ENCODE results near the gene GTF2H4. TPM values are rescaled to one million over a fixed set of nuclear protein-coding genes. Genes with fewer than 3 reads are reported as not detected.
"Not testable (repeated sequence)": the region's sequence is repeated elsewhere in the genome, so short reads cannot be mapped to it uniquely, and the experiment has no call there.

The GTF2H4 gene
- total RNA-seq, 1 donor from 2014 or later = 73.0 TPM

DNA sequence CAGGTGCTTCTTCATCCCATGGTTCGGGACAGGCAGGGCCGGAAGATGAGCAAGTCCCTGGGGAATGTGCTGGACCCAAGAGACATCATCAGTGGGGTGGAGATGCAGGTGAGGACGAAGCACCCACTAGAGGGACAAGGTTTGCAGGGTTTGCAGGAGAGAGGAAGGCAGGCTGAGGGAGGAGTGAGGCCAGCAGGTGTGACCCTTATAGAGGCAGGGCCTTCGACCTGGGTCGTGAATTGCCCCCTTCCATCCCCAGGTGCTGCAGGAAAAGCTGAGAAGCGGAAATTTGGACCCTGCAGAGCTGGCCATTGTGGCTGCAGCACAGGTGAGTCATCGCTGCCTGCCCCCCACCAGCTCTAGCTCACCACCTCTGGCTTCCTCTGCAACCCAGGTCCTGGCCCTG, 14.4 kb downstream of the GTF2H4 start:
- H3K4me1 Mint-ChIP-seq (ENCODE audit: low read depth) = no peaks in the 10 kb centered on the region
- no peak overlapping the region for H3K27ac Mint-ChIP-seq
- no peaks in the 10 kb centered on the region for H3K27me3 Mint-ChIP-seq
- H3K36me3 Mint-ChIP-seq (ENCODE audit: insufficient read depth) = peaks cover 11% of the 10 kb centered on the region
- TF ChIP-seq, protein P1, sequence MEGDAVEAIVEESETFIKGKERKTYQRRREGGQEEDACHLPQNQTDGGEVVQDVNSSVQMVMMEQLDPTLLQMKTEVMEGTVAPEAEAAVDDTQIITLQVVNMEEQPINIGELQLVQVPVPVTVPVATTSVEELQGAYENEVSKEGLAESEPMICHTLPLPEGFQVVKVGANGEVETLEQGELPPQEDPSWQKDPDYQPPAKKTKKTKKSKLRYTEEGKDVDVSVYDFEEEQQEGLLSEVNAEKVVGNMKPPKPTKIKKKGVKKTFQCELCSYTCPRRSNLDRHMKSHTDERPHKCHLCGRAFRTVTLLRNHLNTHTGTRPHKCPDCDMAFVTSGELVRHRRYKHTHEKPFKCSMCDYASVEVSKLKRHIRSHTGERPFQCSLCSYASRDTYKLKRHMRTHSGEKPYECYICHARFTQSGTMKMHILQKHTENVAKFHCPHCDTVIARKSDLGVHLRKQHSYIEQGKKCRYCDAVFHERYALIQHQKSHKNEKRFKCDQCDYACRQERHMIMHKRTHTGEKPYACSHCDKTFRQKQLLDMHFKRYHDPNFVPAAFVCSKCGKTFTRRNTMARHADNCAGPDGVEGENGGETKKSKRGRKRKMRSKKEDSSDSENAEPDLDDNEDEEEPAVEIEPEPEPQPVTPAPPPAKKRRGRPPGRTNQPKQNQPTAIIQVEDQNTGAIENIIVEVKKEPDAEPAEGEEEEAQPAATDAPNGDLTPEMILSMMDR (IDR thresholded peaks at IDR 0.05; ENCODE audit: unreplicated experiment) = no peak
- DNase-seq (ENCODE audit: low spot score, unreplicated experiment) = no peak
- no peak overlapping the region for H3K4me3 Mint-ChIP-seq (ENCODE audit: low read depth)
- H3K9me3 Mint-ChIP-seq (ENCODE audit: low read depth) = no peaks in the 10 kb centered on the region

DNA sequence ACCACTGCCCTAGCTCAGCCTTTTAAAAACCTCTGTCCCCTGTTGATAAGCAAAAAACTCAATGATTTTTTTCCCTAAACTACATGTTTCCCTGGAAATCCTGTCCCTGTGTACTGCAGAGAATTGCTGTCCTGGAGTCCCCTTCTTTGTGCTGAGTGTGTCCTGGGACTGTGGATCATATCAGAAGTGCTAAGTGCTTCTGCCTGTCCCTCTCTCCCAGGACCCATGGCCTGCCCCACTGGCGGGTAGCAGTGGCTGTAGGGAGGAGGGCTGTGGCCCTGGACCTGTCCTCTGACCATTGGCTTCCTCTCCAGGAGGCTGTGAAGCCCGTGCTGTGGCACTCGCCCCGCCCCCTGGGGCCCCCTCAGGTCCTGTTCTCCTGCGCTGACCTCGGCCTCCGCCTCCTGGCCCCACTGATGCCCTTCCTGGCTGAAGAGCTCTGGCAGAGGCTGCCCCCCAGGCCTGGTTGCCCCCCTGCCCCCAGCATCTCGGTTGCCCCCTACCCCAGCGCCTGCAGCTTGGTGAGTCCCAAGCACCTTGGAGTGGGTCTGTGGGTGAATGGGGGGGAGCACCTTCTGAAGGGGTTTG, 16.1 kb downstream of the GTF2H4 start:
- not testable (repeated sequence) for H3K4me1 Mint-ChIP-seq (ENCODE audit: low read depth); H3K27ac Mint-ChIP-seq; DNase-seq (ENCODE audit: low spot score, unreplicated experiment); H3K27me3 Mint-ChIP-seq; H3K4me3 Mint-ChIP-seq (ENCODE audit: low read depth); H3K9me3 Mint-ChIP-seq (ENCODE audit: low read depth)
- peaks cover 21% of the 10 kb centered on the region for H3K36me3 Mint-ChIP-seq (ENCODE audit: insufficient read depth)

DNA sequence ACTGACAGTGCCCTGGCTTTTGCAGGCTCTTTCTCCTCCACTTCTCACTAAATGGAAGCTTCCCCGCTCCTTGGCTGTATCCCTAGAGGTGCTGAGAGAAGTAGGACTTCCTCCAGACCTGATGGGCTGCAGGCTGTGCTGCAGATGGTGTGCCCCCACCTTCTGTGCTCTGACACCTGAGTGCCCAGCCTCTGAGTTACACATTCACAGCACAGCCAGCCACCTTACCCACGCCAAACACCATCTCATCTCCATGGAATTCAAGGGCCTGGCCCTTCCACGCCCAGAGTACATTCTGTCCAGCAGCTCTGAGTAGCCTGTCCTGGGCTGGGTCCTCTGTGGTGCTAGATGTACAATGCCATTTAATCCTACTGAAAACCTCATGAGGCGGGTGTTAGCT, 18.6 kb downstream of the GTF2H4 start:
- H3K36me3 Mint-ChIP-seq (ENCODE audit: insufficient read depth) = peaks cover 20% of the 10 kb centered on the region
- no peak overlapping the region for H3K4me3 Mint-ChIP-seq (ENCODE audit: low read depth)
- TF ChIP-seq, protein P1 (IDR thresholded peaks at IDR 0.05; ENCODE audit: unreplicated experiment) = no peak
- H3K27ac Mint-ChIP-seq = no peak overlapping the region
- H3K9me3 Mint-ChIP-seq (ENCODE audit: low read depth) = peaks cover 8% of the 10 kb centered on the region
- no peak for DNase-seq (ENCODE audit: low spot score, unreplicated experiment)
- H3K4me1 Mint-ChIP-seq (ENCODE audit: low read depth) = peaks cover 3% of the 10 kb centered on the region
- H3K27me3 Mint-ChIP-seq = no peaks in the 10 kb centered on the region

DNA sequence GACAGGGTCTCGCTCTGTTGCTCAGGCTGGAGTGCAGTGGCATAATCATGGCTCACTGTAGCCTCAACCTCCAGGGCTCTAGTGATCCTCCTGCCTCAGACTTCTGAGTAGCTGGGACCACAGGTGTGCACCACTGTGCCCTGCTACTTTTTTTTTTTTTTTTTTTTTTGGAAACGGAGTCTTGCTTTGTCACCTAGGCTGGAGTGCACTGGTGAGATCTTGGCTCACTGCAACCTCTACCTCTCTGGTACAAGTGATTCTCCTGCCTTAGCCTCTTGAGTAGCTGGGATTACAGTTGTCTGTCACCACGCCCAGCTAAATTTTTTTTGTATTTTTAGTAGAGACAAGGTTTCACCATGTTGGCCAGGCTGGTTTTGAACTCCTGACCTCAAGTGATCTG, 19.1 kb downstream of the GTF2H4 start:
- H3K36me3 Mint-ChIP-seq (ENCODE audit: insufficient read depth) = peaks cover 20% of the 10 kb centered on the region
- not testable (repeated sequence) for H3K9me3 Mint-ChIP-seq (ENCODE audit: low read depth); DNase-seq (ENCODE audit: low spot score, unreplicated experiment); H3K27ac Mint-ChIP-seq; H3K27me3 Mint-ChIP-seq; H3K4me1 Mint-ChIP-seq (ENCODE audit: low read depth); H3K4me3 Mint-ChIP-seq (ENCODE audit: low read depth)

DNA sequence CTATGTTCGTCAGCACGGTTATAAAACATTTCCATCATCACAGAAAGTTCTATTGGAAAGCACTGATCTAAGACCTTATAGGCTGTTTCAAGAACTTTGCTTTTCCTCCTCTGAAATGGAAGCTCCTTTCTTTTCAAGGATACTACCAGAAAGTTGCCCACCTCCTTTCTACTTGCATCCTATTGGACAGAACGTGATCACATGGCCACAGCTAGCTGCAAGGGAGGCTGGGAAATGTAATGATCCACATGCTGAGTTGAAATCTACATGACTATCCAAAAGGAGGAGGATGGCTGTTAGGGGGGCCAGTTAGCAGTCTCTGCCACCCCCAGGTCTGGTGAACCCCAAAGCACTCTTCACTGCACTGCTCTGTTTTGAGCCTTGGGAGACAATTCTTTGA, 20.7 kb downstream of the GTF2H4 start:
- no peak for DNase-seq (ENCODE audit: low spot score, unreplicated experiment)
- Mint-ChIP-seq H3K36me3 (ENCODE audit: insufficient read depth) (peaks cover 20% of the 10 kb centered on the region), H3K9me3 (ENCODE audit: low read depth) (peaks cover 8% of the 10 kb centered on the region), H3K4me1 (ENCODE audit: low read depth) (peaks cover 18% of the 10 kb centered on the region), H3K27ac (no peak overlapping the region), H3K27me3 (peaks cover 2% of the 10 kb centered on the region), H3K4me3 (ENCODE audit: low read depth) (no peak overlapping the region)
- TF ChIP-seq, protein P1 (IDR thresholded peaks at IDR 0.05; ENCODE audit: unreplicated experiment) = no peak

DNA sequence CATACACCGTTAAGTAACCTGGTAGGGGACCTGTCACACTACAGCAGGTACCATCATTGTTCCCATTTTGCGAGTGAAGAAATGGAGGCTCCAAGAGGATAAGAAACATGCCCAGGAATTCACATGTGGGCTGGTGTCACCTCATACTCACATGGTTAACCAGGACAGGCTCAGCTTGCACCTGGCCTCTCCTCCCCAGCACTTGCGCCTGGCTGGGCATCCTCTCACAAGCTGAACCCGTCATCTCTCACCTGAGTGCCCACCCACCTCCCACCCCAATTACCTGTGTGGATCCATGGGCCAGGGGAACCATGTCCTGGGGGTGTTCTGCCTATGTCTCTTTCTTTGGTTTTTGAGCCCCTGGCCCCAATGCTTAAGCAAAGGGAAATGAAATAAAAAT, 22.5 kb downstream of the GTF2H4 start:
- H3K36me3 Mint-ChIP-seq (ENCODE audit: insufficient read depth) = peaks cover 20% of the 10 kb centered on the region
- peaks cover 8% of the 10 kb centered on the region for H3K9me3 Mint-ChIP-seq (ENCODE audit: low read depth)
- no peak overlapping the region for H3K4me3 Mint-ChIP-seq (ENCODE audit: low read depth)
- peak overlapping the region; percentile 77 for H3K27ac Mint-ChIP-seq
- TF ChIP-seq, protein P1 (IDR thresholded peaks at IDR 0.05; ENCODE audit: unreplicated experiment) = no peak
- peaks cover 6% of the 10 kb centered on the region for H3K27me3 Mint-ChIP-seq
- peaks cover 20% of the 10 kb centered on the region for H3K4me1 Mint-ChIP-seq (ENCODE audit: low read depth)
- DNase-seq (ENCODE audit: low spot score, unreplicated experiment) = no peak

All from progenitor cell of endocrine pancreas (in vitro differentiated cells).